H1 (cell line): ENCODE data around the gene NANOS3. TPM values are rescaled to one million over a fixed set of nuclear protein-coding genes. Genes with fewer than 3 reads are reported as not detected.
A peak's percentile ranks its signal among the peaks of the same experiment; 100 is the strongest.

Source experiments
- CREB1 ChIP-seq: IDR thresholded peaks from 2 replicates; pipeline ENCODE4 v1.6.1; 2012; ENCODE audit warnings: inconsistent platforms
- polyA plus RNA-seq, 7 experiments: library from polyadenylated mRNA; depleted of rRNA in 3 of 7; stranded (reverse) in 5 of 7; unstranded in 2 of 7; fragments of >200 nt in 5 of 7; fragments of 200-250 nt in 2 of 7; gene quantifications; 1 replicate in 5 of 7; 2 replicates in 1 of 7; 4 replicates in 1 of 7; pipeline versions ENCODE4 v1.2.1 to v1.2.3, GENCODE V29; 2011 to 2013; ENCODE audit warnings: missing spikeins in 2 of 7, mixed read lengths in 2 of 7
- total RNA-seq: library from RNA; stranded (reverse); fragmentation: NEBNext Ultra II Directional; extraction: Animal tissue kit (Norgen Biotek cat#: 25700); gene quantifications from 2 replicates; pipeline ENCODE4 v1.2.1, GENCODE V29; 2021

Gene NANOS3
- total and polyA plus RNA-seq, 2 of the 8 experiments (the other 6 are each of a cell fraction or from before 2014, with no cell fraction given): 0.62 TPM; not detected in 1

DNA sequence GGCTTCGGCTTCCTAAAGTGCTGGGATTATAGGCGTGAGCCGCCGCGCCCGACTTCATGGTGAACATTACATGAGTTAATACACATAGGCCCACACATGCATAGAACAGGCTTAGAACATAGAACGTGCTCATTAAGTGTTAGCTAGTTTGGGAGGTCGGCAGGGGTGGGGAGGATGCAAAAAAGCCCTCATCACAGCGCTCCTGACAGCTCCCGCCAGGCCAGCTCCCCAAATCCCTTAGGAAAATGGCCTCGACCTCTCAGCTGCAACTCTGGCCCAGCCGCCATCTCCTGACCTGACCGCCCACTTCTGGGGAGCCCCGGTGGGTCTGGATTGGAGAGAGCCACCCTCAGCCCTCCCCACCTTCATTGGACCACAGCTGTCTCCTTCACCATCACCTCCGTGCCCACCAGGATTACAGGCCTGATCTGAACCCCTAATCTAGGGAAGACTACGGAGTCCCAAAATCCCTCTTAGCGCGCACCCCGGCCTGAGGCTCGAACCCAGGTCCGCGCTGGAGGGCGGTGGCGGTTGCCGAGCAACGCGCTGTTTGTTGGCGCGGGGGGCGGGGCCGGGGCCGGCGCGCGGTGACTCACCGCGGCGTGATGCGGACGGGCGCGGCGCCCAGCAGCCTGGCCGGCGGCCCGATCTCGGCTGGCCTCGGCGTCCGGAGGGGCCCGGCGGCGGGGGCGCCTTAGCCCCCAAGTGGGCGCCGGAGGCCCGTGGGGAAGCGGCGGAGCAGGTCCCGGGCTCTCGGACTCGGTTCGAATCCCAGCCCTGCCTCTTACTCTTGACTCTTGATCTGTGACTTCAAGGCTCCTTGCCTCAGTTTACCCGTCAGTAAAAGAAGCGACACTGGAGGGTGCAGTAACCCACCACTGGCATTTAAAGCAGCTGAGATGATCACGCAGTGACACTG is 26.7 kb upstream of the NANOS3 start (continued):
- TF ChIP-seq CREB1: peak; percentile 49; the same call in 1 of the 2 replicates
